Mucosa of descending colon (tissue), 3 donors: ENCODE results near the gene NEXN. TPM values are rescaled to one million over a fixed set of nuclear protein-coding genes. Genes with fewer than 3 reads are reported as not detected.

Experiments
- ATAC-seq: fragments of 200-7000 bp; cut with Tn5 transposase; one replicate; pipeline ENCODE4 v1.9.1; 2020; ENCODE audit warnings: mild to moderate bottlenecking, moderate library complexity
- DNase-seq, 3 donors: peaks; one replicate each; pipeline ENCODE4 v3.0.0-alpha.2; 2020
- H3K36me3 ChIP-seq: fragments of 200-600 bp; one replicate; pipeline ENCODE4 v1.8.0; 2021; ENCODE audit warnings: low read depth, mild to moderate bottlenecking
- H3K4me1 ChIP-seq: fragments of 200-600 bp; one replicate; pipeline ENCODE4 v1.8.0; 2021; ENCODE audit warnings: low read depth, mild to moderate bottlenecking
- H3K4me3 ChIP-seq: fragments of 200-600 bp; one replicate; pipeline ENCODE4 v1.8.0; 2021; ENCODE audit warnings: mild to moderate bottlenecking
- H3K9me3 ChIP-seq: fragments of 200-600 bp; one replicate; pipeline ENCODE4 v1.8.0; 2021; ENCODE audit warnings: mild to moderate bottlenecking
- CTCF ChIP-seq: fragments of 200-600 bp; IDR thresholded peaks from one replicate; pipeline ENCODE4 v1.8.0; 2022; ENCODE audit warnings: antibody characterized with exemption, mild to moderate bottlenecking
- intact Hi-C, 2 donors: fragments of 100-400 bp; cut with DNase I in 1 of 2; cut with micrococcal nuclease in 1 of 2; formaldehyde crosslinking; loops; one replicate each; pipeline versions ENCODE4 v1.11.0 to v1.11.1; 2022; cut with DNase I, micrococcal nuclease
- total RNA-seq, 3 donors: library from RNA; stranded (reverse); fragmentation: NEBNext Ultra II Directional in 2 of 3; extraction: Animal tissue kit (Norgen Biotek cat#: 25700) in 2 of 3; gene quantifications; one replicate each; pipeline versions ENCODE4 v1.2.1 to v1.2.4, GENCODE V29; 2021 to 2023
- donor health status: DM: no; HTN: no; CAD: no; lungs with moderate emphysema.
- donor health status: DM: no; HTN: no; CAD: no.
- donor health status: DM: no; HTN: yes; CAD: no.

NEXN gene
- total RNA-seq, 3 donors from 2014 or later: 2.1 to 49.2 (median 7.2) TPM

GRCh38 chr1:77940921-77941570 lies 52.6 kb downstream of the NEXN start:
- intact Hi-C loops: loop anchor here in 1 of 2 donors (10.0 kb wide), 1 partner anchor 174 kb away; no protein-coding TSS in a partner anchor
- no peaks in the 10 kb centered on the region for H3K36me3 ChIP-seq

GRCh38 chr1:77942400-77943140 lies 54.1 kb downstream of the NEXN start:
- H3K4me1 ChIP-seq: peaks cover 4% of the 10 kb centered on the region
- TF ChIP-seq CTCF: no peak
- intact Hi-C loops: loop anchor here in 1 of 2 donors (10.0 kb wide), 1 partner anchor 172 kb away; no protein-coding TSS in a partner anchor
- ATAC-seq (no peak), DNase-seq (no peak)
- no peaks in the 10 kb centered on the region for H3K9me3 ChIP-seq
- no peaks in the 10 kb centered on the region for H3K36me3 ChIP-seq
- no peak overlapping the region for H3K4me3 ChIP-seq

More at GRCh38 chr1:77940921-77941570, 52.6 kb downstream of the NEXN start:
- peaks cover 4% of the 10 kb centered on the region for H3K4me1 ChIP-seq
- H3K4me3 ChIP-seq: no peak overlapping the region
- H3K9me3 ChIP-seq: no peaks in the 10 kb centered on the region
- ATAC-seq: no peak
- TF ChIP-seq CTCF: no peak
- no peak for DNase-seq

GRCh38 chr1:77945345-77945744 lies 56.9 kb downstream of the NEXN start:
- H3K4me3 ChIP-seq: no peak overlapping the region
- H3K36me3 ChIP-seq: no peaks in the 10 kb centered on the region
- no peaks in the 10 kb centered on the region for H3K9me3 ChIP-seq
- no peak for ATAC-seq
- intact Hi-C loops: loop anchor here in 1 of 2 donors (10.0 kb wide), 1 partner anchor 169 kb away; no protein-coding TSS in a partner anchor
- DNase-seq: no peak
- no peak for TF ChIP-seq CTCF
- H3K4me1 ChIP-seq: no peaks in the 10 kb centered on the region

GRCh38 chr1:77948841-77949424 lies 60.5 kb downstream of the NEXN start:
- Histone ChIP-seq H3K36me3 (no peaks in the 10 kb centered on the region), H3K4me1 (no peaks in the 10 kb centered on the region), H3K4me3 (no peak overlapping the region), H3K9me3 (no peaks in the 10 kb centered on the region)
- no peak for TF ChIP-seq CTCF
- no peak for DNase-seq
- ATAC-seq: no peak
- intact Hi-C loops: loop anchor here in 1 of 2 donors (10.0 kb wide), 1 partner anchor 166 kb away; no protein-coding TSS in a partner anchor

- no peak for TF ChIP-seq CTCF
- peaks cover 8% of the 10 kb centered on the region for H3K36me3 ChIP-seq
- intact Hi-C loops: no loop called here
- H3K4me1 ChIP-seq: no peaks in the 10 kb centered on the region
- no peaks in the 10 kb centered on the region for H3K9me3 ChIP-seq
- H3K4me3 ChIP-seq: no peak overlapping the region
- ATAC-seq (no peak), DNase-seq (no peak)
Measured at GRCh38 chr1:77950873-77951272, 62.4 kb downstream of the NEXN start.
